Osteoblast (primary cell): ENCODE measurements around the gene FNDC3B. TPM values are rescaled to one million over a fixed set of nuclear protein-coding genes. Genes with fewer than 3 reads are reported as not detected.

ENCODE experiments used
- DNase-seq: peaks from one replicate; pipeline ENCODE4 v3.0.0; 2011; ENCODE audit warnings: low spot score, mixed read lengths; ENCODE audit not compliant: insufficient read length; ENCODE audit errors: missing footprints
- H2AFZ ChIP-seq: 2 replicates; pipeline ENCODE4 v1.6.0; 2011; ENCODE audit warnings: mild to moderate bottlenecking, low read length
- H3K27ac ChIP-seq: 2 replicates; pipeline ENCODE4 v1.5.1; 2011; ENCODE audit warnings: mild to moderate bottlenecking, low read depth, low read length, moderate library complexity
- H3K27me3 ChIP-seq: 2 replicates; pipeline ENCODE4 v1.6.0; 2012; ENCODE audit warnings: mild to moderate bottlenecking, control low read depth, inconsistent platforms, low read length, moderate library complexity; ENCODE audit not compliant: insufficient read depth
- H3K36me3 ChIP-seq: 2 replicates; pipeline ENCODE4 v1.5.1; 2011; ENCODE audit warnings: mild to moderate bottlenecking, low read length, control low read depth, moderate library complexity; ENCODE audit not compliant: insufficient read depth
- H3K4me1 ChIP-seq: 2 replicates; pipeline ENCODE4 v1.5.1; 2011; ENCODE audit warnings: mild to moderate bottlenecking, low read length, control low read depth, moderate library complexity; ENCODE audit not compliant: insufficient read depth
- H3K4me2 ChIP-seq: 2 replicates; pipeline ENCODE4 v1.6.0; 2011; ENCODE audit warnings: mild to moderate bottlenecking, low read length; ENCODE audit not compliant: insufficient read depth
- H3K4me3 ChIP-seq: fragments of 200-600 bp; sonication (generic); 3 replicates; pipeline ENCODE4 v1.5.1; 2012; ENCODE audit warnings: mild to moderate bottlenecking, low read length, inconsistent platforms; ENCODE audit not compliant: insufficient read depth
- H3K79me2 ChIP-seq: 2 replicates; pipeline ENCODE4 v1.6.0; 2012; ENCODE audit warnings: mild to moderate bottlenecking, low read length, control low read depth, inconsistent platforms; ENCODE audit not compliant: insufficient read depth
- H3K9me3 ChIP-seq: 2 replicates; pipeline ENCODE4 v1.5.1; 2011; ENCODE audit warnings: low read depth, low read length, control low read depth
- H4K20me1 ChIP-seq: 2 replicates; pipeline ENCODE4 v1.6.0; 2012; ENCODE audit warnings: mild to moderate bottlenecking, low read length, control low read depth; ENCODE audit not compliant: insufficient read depth
- total RNA-seq: library from RNA; depleted of rRNA; stranded (reverse); fragments of >200 nt; gene quantifications from 2 replicates; pipeline ENCODE4 v1.2.3, GENCODE V29; 2012
- TF ChIP-seq, protein P1 (sequence below): IDR thresholded peaks from 2 replicates; pipeline ENCODE4 v1.5.1; 2011; ENCODE audit warnings: mild to moderate bottlenecking, low read depth, low read length, moderate library complexity; ENCODE audit errors: extremely low read depth

Gene FNDC3B
- total RNA-seq, 1 donor = 179 TPM

DNA sequence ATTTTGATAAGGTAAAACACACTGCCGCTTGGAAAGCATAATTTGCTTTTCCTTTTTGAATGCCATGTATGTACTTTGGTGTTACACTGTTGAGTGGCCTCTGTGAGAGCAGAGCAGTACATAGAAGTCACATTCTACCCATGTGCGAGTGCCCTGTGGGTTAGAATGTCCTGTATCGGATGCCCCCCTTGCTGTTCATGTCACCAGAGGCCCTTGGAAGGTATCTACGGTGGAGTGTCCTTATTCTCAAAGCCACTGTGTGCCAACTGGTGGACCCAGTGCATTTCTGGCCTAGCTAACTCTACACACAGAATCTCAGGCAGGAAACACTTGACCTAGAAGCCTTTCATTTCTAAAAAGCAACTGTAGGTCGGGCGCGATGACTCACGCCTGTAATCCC is 271.8 kb downstream of the FNDC3B start:
- TF ChIP-seq, protein P1, sequence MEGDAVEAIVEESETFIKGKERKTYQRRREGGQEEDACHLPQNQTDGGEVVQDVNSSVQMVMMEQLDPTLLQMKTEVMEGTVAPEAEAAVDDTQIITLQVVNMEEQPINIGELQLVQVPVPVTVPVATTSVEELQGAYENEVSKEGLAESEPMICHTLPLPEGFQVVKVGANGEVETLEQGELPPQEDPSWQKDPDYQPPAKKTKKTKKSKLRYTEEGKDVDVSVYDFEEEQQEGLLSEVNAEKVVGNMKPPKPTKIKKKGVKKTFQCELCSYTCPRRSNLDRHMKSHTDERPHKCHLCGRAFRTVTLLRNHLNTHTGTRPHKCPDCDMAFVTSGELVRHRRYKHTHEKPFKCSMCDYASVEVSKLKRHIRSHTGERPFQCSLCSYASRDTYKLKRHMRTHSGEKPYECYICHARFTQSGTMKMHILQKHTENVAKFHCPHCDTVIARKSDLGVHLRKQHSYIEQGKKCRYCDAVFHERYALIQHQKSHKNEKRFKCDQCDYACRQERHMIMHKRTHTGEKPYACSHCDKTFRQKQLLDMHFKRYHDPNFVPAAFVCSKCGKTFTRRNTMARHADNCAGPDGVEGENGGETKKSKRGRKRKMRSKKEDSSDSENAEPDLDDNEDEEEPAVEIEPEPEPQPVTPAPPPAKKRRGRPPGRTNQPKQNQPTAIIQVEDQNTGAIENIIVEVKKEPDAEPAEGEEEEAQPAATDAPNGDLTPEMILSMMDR = no peak
- Histone ChIP-seq H3K27ac (no peak overlapping the region), H4K20me1 (peaks cover 10% of the 10 kb centered on the region), H3K79me2 (peaks cover 2% of the 10 kb centered on the region), H3K27me3 (no peaks in the 10 kb centered on the region), H2AFZ (no peak overlapping the region), H3K4me2 (no peak overlapping the region), H3K4me3 (no peak overlapping the region), H3K36me3 (peaks cover 78% of the 10 kb centered on the region), H3K9me3 (no peaks in the 10 kb centered on the region), H3K4me1 (peaks cover 25% of the 10 kb centered on the region)
- no peak for DNase-seq

DNA sequence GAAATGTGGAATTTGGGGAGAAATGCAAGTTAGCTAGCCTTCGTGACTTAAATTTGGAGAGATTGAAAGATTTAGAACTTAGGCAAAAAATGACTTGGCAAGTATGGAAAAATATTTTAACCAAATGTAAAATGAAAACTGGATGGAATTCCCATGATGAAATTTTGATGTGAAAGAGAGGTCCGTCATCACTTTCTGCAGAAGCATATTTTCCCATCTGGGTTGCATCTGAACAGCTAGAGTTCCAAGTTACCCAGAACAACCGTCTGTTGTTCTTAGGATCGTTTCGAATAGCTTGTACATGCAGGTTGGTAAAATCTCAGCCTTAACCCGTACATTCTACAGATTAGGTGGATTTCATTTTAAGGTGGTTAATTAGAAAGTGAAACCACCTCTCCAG is 272.6 kb downstream of the FNDC3B start:
- Histone ChIP-seq H3K4me2 (no peak overlapping the region), H3K27me3 (no peaks in the 10 kb centered on the region), H3K36me3 (peaks cover 79% of the 10 kb centered on the region), H4K20me1 (peaks cover 7% of the 10 kb centered on the region), H3K4me3 (no peak overlapping the region), H3K79me2 (peaks cover 2% of the 10 kb centered on the region), H3K9me3 (no peaks in the 10 kb centered on the region), H3K27ac (no peak overlapping the region), H3K4me1 (peaks cover 20% of the 10 kb centered on the region), H2AFZ (no peak overlapping the region)
- no peak for DNase-seq
- TF ChIP-seq, protein P1 = no peak

DNA sequence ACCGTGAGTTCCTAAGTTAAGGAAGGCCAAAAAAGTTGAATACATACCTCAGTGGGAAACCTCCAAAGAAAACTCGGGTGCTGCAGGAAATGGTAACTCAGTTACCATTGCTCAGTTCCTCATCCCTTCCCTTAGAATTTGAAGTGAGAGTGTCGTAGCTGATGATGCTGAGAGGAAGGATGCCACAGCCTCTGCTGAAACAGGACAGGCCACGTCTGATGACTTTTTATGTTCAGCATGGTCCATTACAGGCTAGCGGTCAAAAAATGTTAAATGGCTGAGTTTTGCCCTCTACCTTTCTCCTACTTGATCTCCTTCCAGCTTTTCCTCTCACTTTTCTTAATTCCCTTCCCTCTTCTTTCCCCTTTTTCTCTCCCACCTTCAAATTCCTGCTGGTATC is 273.3 kb downstream of the FNDC3B start:
- Histone ChIP-seq H3K4me2 (no peak overlapping the region), H3K9me3 (no peaks in the 10 kb centered on the region), H3K27me3 (no peaks in the 10 kb centered on the region), H3K36me3 (peaks cover 76% of the 10 kb centered on the region), H3K4me3 (no peak overlapping the region), H3K79me2 (peaks cover 2% of the 10 kb centered on the region), H3K4me1 (peaks cover 19% of the 10 kb centered on the region), H4K20me1 (peaks cover 4% of the 10 kb centered on the region), H3K27ac (peak overlapping the region; percentile 2), H2AFZ (no peak overlapping the region)
- DNase-seq = no peak
- TF ChIP-seq, protein P1 = no peak

DNA sequence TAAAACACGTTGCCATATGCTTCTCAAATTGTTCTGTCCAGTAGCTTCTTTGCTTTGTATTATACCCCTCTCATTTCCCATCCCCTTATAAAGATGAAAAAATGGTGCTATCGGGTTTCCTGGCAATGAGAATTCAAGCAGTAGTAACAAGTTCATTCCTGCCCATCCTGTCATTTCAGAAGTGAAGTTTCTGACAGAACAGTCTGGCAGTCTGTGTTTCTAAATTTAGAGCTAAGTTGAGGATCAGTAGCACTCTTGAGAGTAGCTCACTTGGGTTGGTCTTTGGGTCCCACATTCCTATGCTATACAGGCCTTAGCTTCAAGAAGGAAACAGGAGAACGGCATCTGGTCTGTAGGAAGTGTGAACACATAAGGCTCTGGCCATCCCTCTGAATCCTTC is 274.3 kb downstream of the FNDC3B start:
- Histone ChIP-seq H3K79me2 (peaks cover 5% of the 10 kb centered on the region), H3K4me2 (no peak overlapping the region), H3K27ac (peak overlapping the region; percentile 40), H3K4me1 (peaks cover 28% of the 10 kb centered on the region), H3K9me3 (no peaks in the 10 kb centered on the region), H3K36me3 (peaks cover 73% of the 10 kb centered on the region), H2AFZ (no peak overlapping the region), H3K27me3 (no peaks in the 10 kb centered on the region), H4K20me1 (peaks cover 10% of the 10 kb centered on the region), H3K4me3 (no peak overlapping the region)
- DNase-seq = no peak
- TF ChIP-seq, protein P1 = no peak
